ENCODE measurements around the gene ATAD3B.

GRCh38 chr1:1429671-1430073 is 41.9 kb upstream of the ATAD3B start:
- TF ChIP-seq CTCF (IDR thresholded peaks at IDR 0.05; ENCODE audit: low read length) (no peak), EZH2 (IDR thresholded peaks at IDR 0.05; ENCODE audit: borderline replicate concordance, low read length) (no peak)

All from OCI-LY1 (cell line).